Embryonic facial prominence (tissue), 1 donor: ENCODE data around the gene ELOB.

Experiments used
- DNase-seq: peaks from one replicate; pipeline ENCODE4 v3.0.0-alpha.2; 2016; ENCODE audit errors: extremely low spot score

The ELOB gene

GRCh38 chr16:2777231-2777902 lies at the start of gene ELOB:
Gene ELOB (minus strand): TSS chr16:2777280. CDS start chr16:2777239, 41 bp downstream.
- DNase-seq: peak; percentile 81

- DNase-seq: no peak
These were observed 48.8 kb upstream of the ELOB start for GRCh38 chr16:2825906-2826305.

DNA sequence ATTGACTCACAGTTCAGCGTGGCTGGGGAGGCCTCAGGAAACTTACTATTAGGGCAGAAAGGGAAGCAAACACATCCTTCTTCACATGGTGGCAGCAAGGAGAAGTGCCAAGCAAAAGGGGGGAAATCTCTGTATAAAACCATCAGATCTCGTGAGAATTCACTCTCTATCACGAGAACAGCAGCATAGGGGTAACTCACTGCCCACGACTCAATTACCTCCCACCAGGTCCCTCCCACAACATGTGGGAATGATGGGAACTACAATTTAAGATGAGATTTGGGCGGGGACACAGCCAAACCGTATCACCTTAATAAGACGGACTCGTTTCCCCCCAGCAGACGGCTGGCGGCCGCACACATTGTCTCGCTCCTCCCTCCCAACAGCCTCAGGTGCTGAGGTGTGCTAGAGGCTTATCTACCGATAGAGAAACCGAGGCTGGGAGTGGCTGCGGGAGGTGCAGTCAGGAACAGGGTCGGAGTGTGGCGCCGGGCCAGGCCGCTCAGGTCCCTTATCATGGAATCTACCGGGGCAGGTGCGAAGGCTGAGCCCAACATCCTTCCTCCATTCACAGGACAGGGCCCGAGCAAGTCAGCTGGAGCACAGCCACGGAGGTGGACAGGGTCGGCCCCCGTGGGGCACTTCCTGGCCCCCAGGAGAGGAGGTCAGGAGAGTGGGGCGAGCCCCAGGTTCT lies 48.1 kb upstream of the ELOB start:
- no peak for DNase-seq

DNA sequence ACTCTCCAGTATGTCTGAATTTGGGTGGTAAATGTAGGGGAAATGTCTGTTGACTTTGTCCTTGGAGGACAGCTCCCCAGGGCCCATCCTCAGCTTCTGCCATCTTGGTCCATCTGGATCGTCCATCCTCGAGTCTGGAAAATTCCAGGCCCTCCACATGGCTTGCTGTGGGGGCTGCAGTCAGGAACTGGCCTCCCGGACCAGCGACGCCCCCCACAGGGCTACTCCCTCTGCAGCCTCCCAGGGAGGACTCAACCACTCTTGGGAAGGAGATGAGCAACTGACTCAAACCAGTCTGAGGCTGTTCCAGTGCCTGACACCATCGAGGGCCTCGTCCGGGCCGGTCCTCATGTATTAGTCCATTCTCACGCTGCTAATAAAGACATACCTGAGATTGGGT lies 47.5 kb upstream of the ELOB start:
- DNase-seq: no peak

DNA sequence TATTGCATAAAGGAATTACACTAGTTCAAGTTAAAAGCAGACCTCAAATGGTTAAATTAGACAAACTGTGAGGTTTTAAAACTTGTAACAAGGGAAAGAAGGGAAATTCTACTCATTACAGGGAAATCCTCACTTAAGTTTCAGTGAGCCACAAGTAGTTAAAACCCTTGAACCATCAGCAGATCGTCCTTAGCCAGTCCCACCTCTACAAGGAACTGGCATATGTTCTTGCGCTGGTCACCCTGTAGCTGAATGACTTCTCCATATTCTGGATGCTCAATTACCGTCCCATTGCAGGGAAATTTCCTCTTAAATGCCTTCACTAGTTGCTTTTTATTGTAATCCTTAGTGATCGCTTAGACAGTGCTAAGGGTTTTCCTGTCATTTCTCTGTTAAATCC lies 45.4 kb upstream of the ELOB start:
- DNase-seq: no peak

DNA sequence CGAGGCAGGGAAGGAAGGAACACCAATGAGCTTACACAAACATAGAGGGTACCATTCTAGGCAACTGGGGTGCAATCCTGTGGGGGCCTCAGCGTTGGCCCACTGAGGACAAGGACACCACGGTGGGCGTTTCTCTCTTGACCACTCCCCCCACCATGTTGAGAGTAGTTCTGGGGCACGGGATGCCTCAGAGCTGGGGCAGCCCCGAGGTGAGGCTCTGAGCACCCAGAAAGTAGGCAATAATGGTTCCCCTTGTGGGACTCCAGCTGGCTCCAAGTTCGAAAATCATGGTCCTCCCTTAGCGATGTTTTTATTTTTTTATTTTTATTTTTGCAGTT lies 45.0 kb upstream of the ELOB start:
- no peak for DNase-seq

DNA sequence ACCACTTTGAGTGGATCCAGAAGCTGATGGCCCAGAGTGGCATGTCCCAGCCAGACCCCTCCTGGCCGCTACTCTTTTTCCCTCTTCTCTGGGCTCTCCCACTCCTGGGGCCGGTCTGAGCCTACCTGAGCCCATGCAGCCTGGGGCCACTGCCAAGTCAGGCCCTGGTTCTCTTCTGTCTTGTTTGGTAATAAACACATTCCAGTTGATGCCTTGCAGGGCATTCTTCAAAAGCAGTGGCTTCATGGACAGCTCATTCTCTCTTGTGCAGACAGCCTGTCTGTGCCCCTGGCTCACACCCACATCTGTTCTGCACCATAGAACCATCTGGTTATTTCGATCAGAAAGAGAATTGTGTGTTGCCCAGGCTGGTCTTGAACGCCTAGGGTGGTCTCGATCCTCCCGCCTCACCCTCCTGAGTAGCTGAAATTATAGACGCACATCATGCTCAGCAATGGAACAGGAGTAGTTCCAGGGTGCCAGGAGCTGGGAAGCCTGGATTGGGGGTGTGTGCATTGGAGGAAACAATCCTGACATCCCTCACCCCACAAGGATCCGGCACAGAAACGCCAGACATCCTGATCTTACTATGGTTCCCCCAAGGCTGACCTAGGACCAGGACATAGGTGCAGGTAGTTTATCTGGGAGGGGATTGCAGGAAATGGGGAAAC lies 44.5 kb upstream of the ELOB start:
- DNase-seq: no peak

- no peak for DNase-seq
These were observed 43.9 kb upstream of the ELOB start for GRCh38 chr16:2820836-2821486.

GRCh38 chr16:2819939-2820835 lies 43.1 kb upstream of the ELOB start:
- DNase-seq: no peak

DNA sequence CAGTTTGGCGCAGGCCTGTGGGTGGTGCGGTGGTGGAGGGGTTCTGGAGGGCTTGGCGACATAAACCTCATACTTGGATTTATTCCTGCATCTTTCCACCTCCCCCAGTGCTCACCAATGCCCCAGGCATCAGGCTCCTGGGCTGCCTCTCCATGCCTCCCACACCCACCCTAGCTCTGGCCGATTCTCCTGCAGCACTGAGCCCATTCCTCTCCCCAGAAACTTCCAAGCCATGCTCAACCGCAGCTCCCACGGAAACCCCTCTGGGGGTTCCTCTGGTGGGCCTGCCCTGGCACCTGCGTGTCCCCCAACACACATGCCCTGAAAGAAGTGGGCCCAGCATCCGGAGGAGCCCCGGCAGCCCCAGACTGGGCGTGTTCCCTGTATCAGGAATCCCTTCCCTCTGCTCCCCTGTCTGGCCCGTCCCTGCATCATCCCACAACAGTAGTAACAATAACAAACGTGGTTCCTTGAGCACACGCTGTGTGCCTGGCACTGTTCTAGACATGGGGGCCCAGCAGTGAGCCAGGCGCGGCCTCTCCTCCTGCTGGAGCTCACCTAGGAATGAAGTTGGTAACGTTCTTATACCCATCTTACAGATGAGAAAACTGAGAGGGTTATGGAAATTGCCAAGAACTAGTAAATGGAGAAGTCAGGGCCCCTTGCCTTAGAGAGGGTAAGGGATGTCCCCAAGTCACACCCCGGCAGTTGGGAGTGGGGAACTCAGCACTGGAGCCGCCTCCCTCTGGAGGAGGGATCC lies 42.3 kb upstream of the ELOB start:
- no peak for DNase-seq

DNA sequence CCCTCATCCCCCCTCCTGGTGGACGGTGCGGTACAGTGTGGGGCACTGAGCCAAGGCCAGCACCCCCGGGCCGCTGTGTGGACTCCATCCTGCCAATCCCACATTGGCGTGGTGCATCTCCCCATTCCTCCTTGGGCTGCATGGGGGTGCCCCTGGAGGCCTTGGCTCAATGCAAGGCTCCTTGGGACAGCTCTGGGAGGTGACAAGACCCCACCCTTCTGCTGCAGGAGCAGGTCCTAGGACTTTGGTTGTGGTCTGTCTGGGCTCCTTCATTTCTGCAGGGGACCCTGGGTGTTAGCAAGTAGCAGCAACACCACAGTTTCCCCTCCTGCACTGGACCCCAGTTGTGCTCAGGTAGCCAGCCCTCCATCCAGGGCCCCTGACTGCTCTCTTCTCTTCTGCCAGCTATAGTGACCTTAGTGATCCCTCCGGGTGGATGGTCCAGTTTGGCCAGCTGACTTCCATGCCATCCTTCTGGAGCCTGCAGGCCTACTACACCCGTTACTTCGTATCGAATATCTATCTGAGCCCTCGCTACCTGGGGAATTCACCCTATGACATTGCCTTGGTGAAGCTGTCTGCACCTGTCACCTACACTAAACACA lies 41.3 kb upstream of the ELOB start:
- DNase-seq: no peak

- DNase-seq: no peak
These were observed 40.5 kb upstream of the ELOB start for GRCh38 chr16:2817340-2818271.

- DNase-seq: no peak
These were observed 39.8 kb upstream of the ELOB start, which contains the start of gene PRSS21 for GRCh38 chr16:2816751-2817339. Gene PRSS21 (plus strand): TSS chr16:2817237. CDS start chr16:2817269, 32 bp downstream.

DNA sequence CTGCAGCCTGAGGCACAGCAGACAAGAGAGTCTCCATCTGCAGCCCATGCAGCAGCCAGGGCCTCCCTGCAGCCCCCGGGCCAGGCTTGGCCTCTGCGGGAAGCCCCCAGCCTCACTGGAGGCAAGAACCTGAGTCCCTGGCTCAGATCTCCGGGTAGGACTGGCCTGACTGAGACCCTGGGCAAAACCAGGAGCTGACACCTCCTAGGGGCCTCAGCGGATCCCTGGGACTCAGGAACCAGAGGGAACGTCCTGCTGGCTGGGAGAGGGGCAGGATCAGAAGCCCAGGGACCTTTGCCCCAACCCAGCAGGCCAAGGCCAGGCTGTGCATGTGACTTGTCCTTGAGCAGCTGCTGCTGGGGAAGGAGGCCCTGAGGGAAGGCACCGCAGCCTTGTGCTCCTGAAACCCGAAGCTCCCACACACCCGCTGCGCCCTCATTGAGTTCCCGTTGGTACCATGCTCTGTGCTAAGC lies 38.3 kb upstream of the ELOB start:
- DNase-seq: no peak

GRCh38 chr16:2814551-2815298 lies 37.6 kb upstream of the ELOB start:
- DNase-seq: no peak

DNA sequence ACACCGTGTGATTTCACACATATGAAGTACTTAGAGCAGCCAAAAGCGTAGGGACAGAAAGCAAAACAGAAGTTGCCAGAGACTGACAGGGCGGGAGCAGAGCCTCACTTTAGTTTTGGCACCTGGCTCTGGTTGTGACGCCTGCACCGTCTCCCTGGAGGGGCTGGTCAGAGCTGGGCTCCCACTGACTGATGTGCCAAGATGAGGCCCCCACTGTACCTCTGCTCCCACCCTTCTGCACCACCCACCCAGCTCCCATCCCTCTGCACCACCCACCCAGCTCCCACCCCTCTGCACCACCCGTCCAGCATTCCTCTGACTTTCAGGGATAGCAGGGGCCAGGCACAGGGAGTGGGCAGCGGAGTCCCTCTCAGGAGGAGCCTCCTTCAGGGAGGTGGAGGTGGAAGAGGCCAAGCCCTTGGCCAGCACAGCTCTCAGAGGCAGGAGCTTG lies 36.7 kb upstream of the ELOB start:
- DNase-seq: no peak

GRCh38 chr16:2811703-2812471 lies 34.8 kb upstream of the ELOB start:
- no peak for DNase-seq
